Heart left ventricle (tissue), 13 donors: ENCODE data around the gene TMEM218.

Experiments
- CTCF ChIP-seq, 12 donors: fragments of 200-600 bp; sonication (generic) in 4 of 12; IDR thresholded peaks; one replicate each; pipeline versions ENCODE4 v1.5.0 to v1.8.0; 2018 to 2022; ENCODE audit warnings: antibody characterized with exemption in 12 of 12, mild to moderate bottlenecking in 5 of 12
- POLR2A ChIP-seq, 2 donors: fragments of 450-650 bp; IDR thresholded peaks; one replicate each; pipeline ENCODE4 v1.6.1; 2017; ENCODE audit warnings: antibody characterized with exemption in 2 of 2, mild to moderate bottlenecking in 2 of 2, moderate library complexity in 2 of 2
- donor health status: ischemic (EF 13 %, LVEDD 7.1; RV severe dilation, severe dysfunction).
- donor health status: DM: no; HTN: yes; CAD: no.
- donor health status: DM: no; HTN: no; CAD: no.
- donor health status: ischemic (EF 25% LVEDD 6.9; RV normal size, moderate dysfunction).
- donor health status: ischemic (EF 25% LVEDD 5.7; RV mildly dilated, moderate dysfunction).
- donor health status: ischemic (EF 35%, LVEDD 5.7; RV mildly dilated, moderate dysfunction).
- donor health status: nonischemic (EF 11% LVEDD 7.7; RV severe dilation, severe dysfunction).
- donor health status: DM: yes; HTN: yes; CAD: no.
- donor health status: PGD.
- donor health status: ischemic (EF 29% LVEDD 5.4; RV normal size, mild dysfunction).
- donor health status: nonischemic (EF 23%, LVEDD 6.1; RV moderate dilation, normal function).

- TF ChIP-seq CTCF (IDR thresholded peaks at IDR 0.05) (no peak), POLR2A (IDR thresholded peaks at IDR 0.05) (no peak)
Observed at GRCh38 chr11:125085301-125086081, 25.9 kb downstream of the TMEM218 start.
